ENCODE measurements around the gene AKT2. TPM values are rescaled to one million over a fixed set of nuclear protein-coding genes. Genes with fewer than 3 reads are reported as not detected.
A peak's percentile ranks its signal among the peaks of the same experiment; 100 is the strongest.

Gene AKT2
- total RNA-seq, 1 experiment from 2014 or later = 141 TPM

GRCh38 chr19:40217934-40218890 is 66.9 kb downstream of the AKT2 start, which contains the start of gene TTC9B:
TTC9B (minus strand) TSS chr19:40218384; CDS start chr19:40218381, 3 bp downstream.
- Histone ChIP-seq H3K27ac (ENCODE audit: low read depth, low read length) (peak within 1 kb of the TSS; percentile 87), H4K20me1 (ENCODE audit: insufficient read depth) (no peaks in the 10 kb centered on the region), H3K4me3 (replicated peaks in 1 of 2; ENCODE audit: low read depth in 1 of 2, low read length in 2 of 2) (peak within 1 kb of the TSS; percentile 52 to 59), H3K27me3 (ENCODE audit: insufficient read depth, low read length) (no peaks in the 10 kb centered on the region), H3K9me3 (ENCODE audit: control insufficient read depth in 1 of 2, insufficient read depth in 1 of 2, low read depth in 1 of 2, low read length in 2 of 2) (no peaks in the 10 kb centered on the region), H2AFZ (ENCODE audit: low read depth, low read length, poor library complexity, severe bottlenecking) (peak within 1 kb of the TSS; percentile 89), H3K9ac (ENCODE audit: low read length) (peak within 1 kb of the TSS; percentile 77), H3K79me2 (ENCODE audit: insufficient read depth, low read length) (no peaks in the 10 kb centered on the region), H3K9me2 (ENCODE audit: insufficient read depth) (no peaks in the 10 kb centered on the region), H3K36me3 (ENCODE audit: control insufficient read depth in 1 of 2, insufficient read depth in 2 of 2, low read length in 2 of 2) (no peaks in the 10 kb centered on the region), H3K4me2 (ENCODE audit: low read length) (peak within 1 kb of the TSS; percentile 91), H3K4me1 (ENCODE audit: control insufficient read depth in 1 of 2, insufficient read depth in 2 of 2, low read length in 2 of 2) (peaks cover 31 to 66% of the 10 kb centered on the region in 2 experiments)
- DNase-seq (ENCODE audit: low read depth, low spot score) (no peak), ATAC-seq (no peak)
- no TSS peak for BruUV-seq (replicated peaks)
- POLR2A ChIA-PET = interaction anchor here (0.8 to 1.8 kb wide), 3 partner anchors 17 to 70 kb away, joined by 3 to 6 read pairs (median 4); no protein-coding TSS in a partner anchor
- CTCF ChIA-PET = interaction anchor here (0.7 to 2.9 kb wide), 15 partner anchors 12 to 248 kb away, joined by 3 to 19 read pairs (median 6); partner anchors contain the start of genes MAP3K10 and PSMC4
- intact Hi-C loops (cut with micrococcal nuclease) = no loop called here
- RAD21 ChIA-PET (ENCODE audit: low non-redundant PET in 1 of 2, low total read pairs in 2 of 2, uncharacterized antibody in 2 of 2, unreplicated experiment in 2 of 2) = no interaction called here
- TF ChIP-seq EGR1 (IDR thresholded peaks at IDR 0.05; ENCODE audit: low read depth) (no peak), SIN3A (IDR thresholded peaks at IDR 0.05; ENCODE audit: low read depth) (no peak), FOSL1 (IDR thresholded peaks at IDR 0.05; ENCODE audit: low read depth) (no peak), YY1 (IDR thresholded peaks at IDR 0.05; ENCODE audit: extremely low read depth, insufficient replicate concordance, low read depth, low read length) (no peak), RAD21 (IDR thresholded peaks at IDR 0.05; ENCODE audit: low read depth) (no peak), POLR2AphosphoS5 (IDR thresholded peaks at IDR 0.05; ENCODE audit: low read depth, low read length) (no peak), TCF7L2 (IDR thresholded peaks at IDR 0.05; ENCODE audit: borderline replicate concordance, extremely low read depth, insufficient read depth, insufficient read length) (no peak), POLR2A (IDR thresholded peaks at IDR 0.05; ENCODE audit: borderline replicate concordance, extremely low read depth, insufficient read depth, insufficient read length) (no peak), ZNF274 (IDR thresholded peaks at IDR 0.05; ENCODE audit: low read depth, low read length) (no peak), JUND (IDR thresholded peaks at IDR 0.05) (no peak), CBX3 (IDR thresholded peaks at IDR 0.05; ENCODE audit: low read depth) (no peak), ELF1 (IDR thresholded peaks at IDR 0.05; ENCODE audit: borderline replicate concordance, low read depth) (no peak), EZH2phosphoT487 (IDR thresholded peaks at IDR 0.05; ENCODE audit: borderline replicate concordance) (no peak)
- TF ChIP-seq, protein P1, sequence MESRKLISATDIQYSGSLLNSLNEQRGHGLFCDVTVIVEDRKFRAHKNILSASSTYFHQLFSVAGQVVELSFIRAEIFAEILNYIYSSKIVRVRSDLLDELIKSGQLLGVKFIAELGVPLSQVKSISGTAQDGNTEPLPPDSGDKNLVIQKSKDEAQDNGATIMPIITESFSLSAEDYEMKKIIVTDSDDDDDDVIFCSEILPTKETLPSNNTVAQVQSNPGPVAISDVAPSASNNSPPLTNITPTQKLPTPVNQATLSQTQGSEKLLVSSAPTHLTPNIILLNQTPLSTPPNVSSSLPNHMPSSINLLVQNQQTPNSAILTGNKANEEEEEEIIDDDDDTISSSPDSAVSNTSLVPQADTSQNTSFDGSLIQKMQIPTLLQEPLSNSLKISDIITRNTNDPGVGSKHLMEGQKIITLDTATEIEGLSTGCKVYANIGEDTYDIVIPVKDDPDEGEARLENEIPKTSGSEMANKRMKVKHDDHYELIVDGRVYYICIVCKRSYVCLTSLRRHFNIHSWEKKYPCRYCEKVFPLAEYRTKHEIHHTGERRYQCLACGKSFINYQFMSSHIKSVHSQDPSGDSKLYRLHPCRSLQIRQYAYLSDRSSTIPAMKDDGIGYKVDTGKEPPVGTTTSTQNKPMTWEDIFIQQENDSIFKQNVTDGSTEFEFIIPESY (IDR thresholded peaks at IDR 0.05; ENCODE audit: extremely low read depth, insufficient replicate concordance, low read length) = no peak
- TF ChIP-seq, protein P2, sequence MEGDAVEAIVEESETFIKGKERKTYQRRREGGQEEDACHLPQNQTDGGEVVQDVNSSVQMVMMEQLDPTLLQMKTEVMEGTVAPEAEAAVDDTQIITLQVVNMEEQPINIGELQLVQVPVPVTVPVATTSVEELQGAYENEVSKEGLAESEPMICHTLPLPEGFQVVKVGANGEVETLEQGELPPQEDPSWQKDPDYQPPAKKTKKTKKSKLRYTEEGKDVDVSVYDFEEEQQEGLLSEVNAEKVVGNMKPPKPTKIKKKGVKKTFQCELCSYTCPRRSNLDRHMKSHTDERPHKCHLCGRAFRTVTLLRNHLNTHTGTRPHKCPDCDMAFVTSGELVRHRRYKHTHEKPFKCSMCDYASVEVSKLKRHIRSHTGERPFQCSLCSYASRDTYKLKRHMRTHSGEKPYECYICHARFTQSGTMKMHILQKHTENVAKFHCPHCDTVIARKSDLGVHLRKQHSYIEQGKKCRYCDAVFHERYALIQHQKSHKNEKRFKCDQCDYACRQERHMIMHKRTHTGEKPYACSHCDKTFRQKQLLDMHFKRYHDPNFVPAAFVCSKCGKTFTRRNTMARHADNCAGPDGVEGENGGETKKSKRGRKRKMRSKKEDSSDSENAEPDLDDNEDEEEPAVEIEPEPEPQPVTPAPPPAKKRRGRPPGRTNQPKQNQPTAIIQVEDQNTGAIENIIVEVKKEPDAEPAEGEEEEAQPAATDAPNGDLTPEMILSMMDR (IDR thresholded peaks at IDR 0.05 in 2 of 3, conservative IDR thresholded peaks at IDR 0.05 in 1 of 3; ENCODE audit: borderline replicate concordance in 1 of 3, insufficient read depth in 1 of 3, low read depth in 2 of 3, low read length in 2 of 3) = no peak
- TF ChIP-seq, protein P3, sequence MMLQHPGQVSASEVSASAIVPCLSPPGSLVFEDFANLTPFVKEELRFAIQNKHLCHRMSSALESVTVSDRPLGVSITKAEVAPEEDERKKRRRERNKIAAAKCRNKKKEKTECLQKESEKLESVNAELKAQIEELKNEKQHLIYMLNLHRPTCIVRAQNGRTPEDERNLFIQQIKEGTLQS (IDR thresholded peaks at IDR 0.05) = no peak
- TF ChIP-seq, protein P4, sequence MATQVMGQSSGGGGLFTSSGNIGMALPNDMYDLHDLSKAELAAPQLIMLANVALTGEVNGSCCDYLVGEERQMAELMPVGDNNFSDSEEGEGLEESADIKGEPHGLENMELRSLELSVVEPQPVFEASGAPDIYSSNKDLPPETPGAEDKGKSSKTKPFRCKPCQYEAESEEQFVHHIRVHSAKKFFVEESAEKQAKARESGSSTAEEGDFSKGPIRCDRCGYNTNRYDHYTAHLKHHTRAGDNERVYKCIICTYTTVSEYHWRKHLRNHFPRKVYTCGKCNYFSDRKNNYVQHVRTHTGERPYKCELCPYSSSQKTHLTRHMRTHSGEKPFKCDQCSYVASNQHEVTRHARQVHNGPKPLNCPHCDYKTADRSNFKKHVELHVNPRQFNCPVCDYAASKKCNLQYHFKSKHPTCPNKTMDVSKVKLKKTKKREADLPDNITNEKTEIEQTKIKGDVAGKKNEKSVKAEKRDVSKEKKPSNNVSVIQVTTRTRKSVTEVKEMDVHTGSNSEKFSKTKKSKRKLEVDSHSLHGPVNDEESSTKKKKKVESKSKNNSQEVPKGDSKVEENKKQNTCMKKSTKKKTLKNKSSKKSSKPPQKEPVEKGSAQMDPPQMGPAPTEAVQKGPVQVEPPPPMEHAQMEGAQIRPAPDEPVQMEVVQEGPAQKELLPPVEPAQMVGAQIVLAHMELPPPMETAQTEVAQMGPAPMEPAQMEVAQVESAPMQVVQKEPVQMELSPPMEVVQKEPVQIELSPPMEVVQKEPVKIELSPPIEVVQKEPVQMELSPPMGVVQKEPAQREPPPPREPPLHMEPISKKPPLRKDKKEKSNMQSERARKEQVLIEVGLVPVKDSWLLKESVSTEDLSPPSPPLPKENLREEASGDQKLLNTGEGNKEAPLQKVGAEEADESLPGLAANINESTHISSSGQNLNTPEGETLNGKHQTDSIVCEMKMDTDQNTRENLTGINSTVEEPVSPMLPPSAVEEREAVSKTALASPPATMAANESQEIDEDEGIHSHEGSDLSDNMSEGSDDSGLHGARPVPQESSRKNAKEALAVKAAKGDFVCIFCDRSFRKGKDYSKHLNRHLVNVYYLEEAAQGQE (IDR thresholded peaks at IDR 0.05; ENCODE audit: low read depth) = no peak
